ENCODE measurements around the gene TSHZ1. TPM values are rescaled to one million over a fixed set of nuclear protein-coding genes. Genes with fewer than 3 reads are reported as not detected.
A peak's percentile ranks its signal among the peaks of the same experiment; 100 is the strongest.

The TSHZ1 gene
- total RNA-seq, 1 donor from 2014 or later, result 24.6 TPM

- no peak overlapping the region for H3K4me3 ChIP-seq
- DNase-seq, result no peak
- TF ChIP-seq, protein P1, sequence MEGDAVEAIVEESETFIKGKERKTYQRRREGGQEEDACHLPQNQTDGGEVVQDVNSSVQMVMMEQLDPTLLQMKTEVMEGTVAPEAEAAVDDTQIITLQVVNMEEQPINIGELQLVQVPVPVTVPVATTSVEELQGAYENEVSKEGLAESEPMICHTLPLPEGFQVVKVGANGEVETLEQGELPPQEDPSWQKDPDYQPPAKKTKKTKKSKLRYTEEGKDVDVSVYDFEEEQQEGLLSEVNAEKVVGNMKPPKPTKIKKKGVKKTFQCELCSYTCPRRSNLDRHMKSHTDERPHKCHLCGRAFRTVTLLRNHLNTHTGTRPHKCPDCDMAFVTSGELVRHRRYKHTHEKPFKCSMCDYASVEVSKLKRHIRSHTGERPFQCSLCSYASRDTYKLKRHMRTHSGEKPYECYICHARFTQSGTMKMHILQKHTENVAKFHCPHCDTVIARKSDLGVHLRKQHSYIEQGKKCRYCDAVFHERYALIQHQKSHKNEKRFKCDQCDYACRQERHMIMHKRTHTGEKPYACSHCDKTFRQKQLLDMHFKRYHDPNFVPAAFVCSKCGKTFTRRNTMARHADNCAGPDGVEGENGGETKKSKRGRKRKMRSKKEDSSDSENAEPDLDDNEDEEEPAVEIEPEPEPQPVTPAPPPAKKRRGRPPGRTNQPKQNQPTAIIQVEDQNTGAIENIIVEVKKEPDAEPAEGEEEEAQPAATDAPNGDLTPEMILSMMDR (IDR thresholded peaks at IDR 0.05; ENCODE audit: borderline replicate concordance), result no peak
- H3K36me3 ChIP-seq, result peaks cover 2% of the 10 kb centered on the region
- H3K27ac ChIP-seq (replicated peaks), result peak overlapping the region; percentile 63
- no peaks in the 10 kb centered on the region for H3K27me3 ChIP-seq (ENCODE audit: low read depth)
- intact Hi-C loops (cut with micrococcal nuclease), result no loop called here
- peaks cover 58% of the 10 kb centered on the region for H3K4me1 ChIP-seq
- no peaks in the 10 kb centered on the region for H3K9me3 ChIP-seq (replicated peaks)
These were observed 19.8 kb downstream of the TSHZ1 start for GRCh38 chr18:75230163-75231052.

- peaks cover 56% of the 10 kb centered on the region for H3K4me1 ChIP-seq
- intact Hi-C loops (cut with micrococcal nuclease), result no loop called here
- H3K4me3 ChIP-seq, result no peak overlapping the region
- TF ChIP-seq, protein P1 (IDR thresholded peaks at IDR 0.05; ENCODE audit: borderline replicate concordance), result no peak
- no peaks in the 10 kb centered on the region for H3K27me3 ChIP-seq (ENCODE audit: low read depth)
- H3K27ac ChIP-seq (replicated peaks), result peak overlapping the region; percentile 63
- H3K36me3 ChIP-seq, result peaks cover 8% of the 10 kb centered on the region
- H3K9me3 ChIP-seq (replicated peaks), result no peaks in the 10 kb centered on the region
- DNase-seq, result no peak
These were observed 20.4 kb downstream of the TSHZ1 start for GRCh38 chr18:75231053-75231406.

- intact Hi-C loops (cut with micrococcal nuclease), result no loop called here
- no peak for DNase-seq
- H3K27me3 ChIP-seq (ENCODE audit: low read depth), result no peaks in the 10 kb centered on the region
- H3K27ac ChIP-seq (replicated peaks), result no peak overlapping the region
- H3K4me3 ChIP-seq, result no peak overlapping the region
- H3K9me3 ChIP-seq (replicated peaks), result no peaks in the 10 kb centered on the region
- H3K4me1 ChIP-seq, result peaks cover 44% of the 10 kb centered on the region
- peaks cover 8% of the 10 kb centered on the region for H3K36me3 ChIP-seq
- TF ChIP-seq, protein P1 (IDR thresholded peaks at IDR 0.05; ENCODE audit: borderline replicate concordance), result no peak
These were observed 24.3 kb downstream of the TSHZ1 start for GRCh38 chr18:75234901-75235300.

DNA sequence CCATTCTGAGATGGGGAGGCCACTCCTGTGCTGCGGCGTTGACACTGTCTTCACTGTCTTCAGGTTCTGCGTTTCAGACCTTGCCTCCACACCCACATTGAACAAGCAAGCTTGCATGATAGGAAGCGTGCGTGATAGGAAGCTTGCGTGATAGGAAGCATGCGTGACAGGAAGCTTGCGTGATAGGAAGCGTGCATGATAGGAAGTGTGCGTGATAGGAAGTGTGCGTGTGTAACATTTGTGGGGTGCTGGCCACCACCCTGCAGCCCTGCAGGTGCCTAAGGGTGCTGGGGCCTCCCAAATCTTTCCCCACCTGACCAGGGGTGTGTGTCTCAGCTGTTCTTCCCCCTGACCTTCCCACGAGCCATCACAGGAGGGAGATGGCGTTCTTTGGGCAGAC is 25.3 kb downstream of the TSHZ1 start:
- Histone ChIP-seq H3K27me3 (ENCODE audit: low read depth) (no peaks in the 10 kb centered on the region), H3K4me3 (no peak overlapping the region), H3K4me1 (peaks cover 43% of the 10 kb centered on the region), H3K36me3 (peaks cover 8% of the 10 kb centered on the region), H3K9me3 (replicated peaks) (no peaks in the 10 kb centered on the region), H3K27ac (replicated peaks) (no peak overlapping the region)
- no peak for DNase-seq
- intact Hi-C loops (cut with micrococcal nuclease), result no loop called here
- TF ChIP-seq, protein P1 (IDR thresholded peaks at IDR 0.05; ENCODE audit: borderline replicate concordance), result no peak

DNA sequence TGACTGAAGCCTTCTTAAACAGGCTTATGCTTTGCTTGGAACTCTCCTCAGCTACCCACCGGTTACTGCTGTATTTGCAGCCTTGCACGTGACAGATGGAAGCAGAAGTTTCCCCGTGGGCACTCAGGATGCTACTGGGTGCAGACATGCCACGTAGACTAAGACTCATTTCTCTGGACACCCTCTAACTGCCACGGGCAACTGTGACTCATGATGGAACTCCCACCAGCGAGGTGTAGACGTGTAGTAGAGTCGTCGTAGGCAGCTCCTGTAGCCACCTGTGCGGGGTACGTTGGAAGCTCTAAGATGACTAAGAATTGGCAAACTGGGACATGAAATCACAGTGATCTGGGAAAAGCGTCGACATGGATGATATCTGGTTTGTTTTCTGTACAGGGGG is 27.5 kb downstream of the TSHZ1 start:
- peaks cover 8% of the 10 kb centered on the region for H3K36me3 ChIP-seq
- peaks cover 33% of the 10 kb centered on the region for H3K4me1 ChIP-seq
- DNase-seq, result no peak
- H3K9me3 ChIP-seq (replicated peaks), result peaks cover 6% of the 10 kb centered on the region
- intact Hi-C loops (cut with micrococcal nuclease), result no loop called here
- TF ChIP-seq, protein P1 (IDR thresholded peaks at IDR 0.05; ENCODE audit: borderline replicate concordance), result no peak
- H3K27me3 ChIP-seq (ENCODE audit: low read depth), result no peaks in the 10 kb centered on the region
- no peak overlapping the region for H3K4me3 ChIP-seq
- no peak overlapping the region for H3K27ac ChIP-seq (replicated peaks)

Data from left ventricle myocardium inferior (tissue), 1 donor.